Panc1 (cell line): Measurements from ENCODE around the gene RPUSD1.

Experiments
- CTCF ChIP-seq: fragments of 450-650 bp; IDR thresholded peaks from 2 replicates; pipeline ENCODE4 v1.5.1; 2017; ENCODE audit warnings: mild to moderate bottlenecking
- POLR2AphosphoS5 ChIP-seq: IDR thresholded peaks from 2 replicates; pipeline ENCODE4 v1.6.1; 2012; ENCODE audit warnings: mild to moderate bottlenecking, low read depth, low read length, moderate library complexity

- no peak for TF ChIP-seq POLR2AphosphoS5
- TF ChIP-seq CTCF, result no peak
Observed at GRCh38 chr16:775236-775796, 12.9 kb downstream of the RPUSD1 start.
